LNCAP (cell line): Measurements from ENCODE around the gene SMARCD3.

Experiments
- CTCF ChIP-seq: fragments of 450-650 bp; IDR thresholded peaks from 2 replicates; pipeline ENCODE4 v1.5.1; 2017; ENCODE audit warnings: mild to moderate bottlenecking

SMARCD3 gene

GRCh38 chr7:151243045-151243349 lies 5.5 kb downstream of the SMARCD3 start:
- TF ChIP-seq CTCF, result no peak

GRCh38 chr7:151242159-151243044 lies 6.1 kb downstream of the SMARCD3 start:
- no peak for TF ChIP-seq CTCF

GRCh38 chr7:151241755-151242096 lies 6.8 kb downstream of the SMARCD3 start:
- no peak for TF ChIP-seq CTCF

GRCh38 chr7:151240942-151241754 lies 7.3 kb downstream of the SMARCD3 start:
- TF ChIP-seq CTCF, result no peak

- no peak for TF ChIP-seq CTCF
Observed at GRCh38 chr7:151240536-151240935, 8.0 kb downstream of the SMARCD3 start.

- no peak for TF ChIP-seq CTCF
Observed at GRCh38 chr7:151239837-151240459, 8.5 kb downstream of the SMARCD3 start.

GRCh38 chr7:151238924-151239836 lies 9.3 kb downstream of the SMARCD3 start:
- TF ChIP-seq CTCF, result no peak
